ENCODE data around the gene METTL2B.
"Not testable (repeated sequence)": the region's sequence is repeated elsewhere in the genome, so short reads cannot be mapped to it uniquely, and the experiment has no call there.

METTL2B gene

DNA sequence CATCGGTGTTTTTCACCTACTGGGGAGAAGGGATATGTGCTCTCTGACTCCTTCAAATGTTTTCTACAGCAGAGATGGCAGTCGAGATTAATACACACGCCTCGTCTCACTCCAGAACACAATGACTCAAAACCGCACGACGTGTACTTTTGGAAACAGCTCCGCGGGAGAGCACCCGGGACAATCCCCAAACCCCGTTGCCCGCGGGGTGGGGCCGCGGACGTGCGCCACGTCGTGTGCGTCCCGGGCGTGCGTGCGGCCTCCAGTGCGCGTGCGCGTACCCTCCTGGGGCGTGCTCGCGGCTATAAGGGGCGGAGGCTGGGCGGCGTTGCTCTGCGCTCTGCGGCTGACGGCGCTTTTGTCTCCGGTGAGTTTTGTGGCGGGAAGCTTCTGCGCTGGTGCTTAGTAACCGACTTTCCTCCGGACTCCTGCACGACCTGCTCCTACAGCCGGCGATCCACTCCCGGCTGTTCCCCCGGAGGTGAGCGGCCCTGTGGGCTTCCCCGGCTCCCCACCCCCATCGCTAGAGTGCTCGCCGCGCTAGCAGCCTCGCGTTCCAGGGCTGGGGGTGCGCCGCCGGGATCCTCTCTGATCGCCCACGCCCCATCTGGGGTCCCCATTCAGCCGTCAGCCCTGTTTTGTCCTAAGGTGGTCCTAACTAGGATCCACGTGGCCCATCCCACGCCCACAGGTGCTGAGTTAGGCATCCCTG, 20.8 kb upstream of the METTL2B start, which contains the start of gene HILPDA:
HILPDA (plus strand) TSS at position 336 of the 712 bp plus-strand sequence. CDS start 1,391 bp downstream, outside the sequence.
- DNase-seq = peak; percentile 92

DNA sequence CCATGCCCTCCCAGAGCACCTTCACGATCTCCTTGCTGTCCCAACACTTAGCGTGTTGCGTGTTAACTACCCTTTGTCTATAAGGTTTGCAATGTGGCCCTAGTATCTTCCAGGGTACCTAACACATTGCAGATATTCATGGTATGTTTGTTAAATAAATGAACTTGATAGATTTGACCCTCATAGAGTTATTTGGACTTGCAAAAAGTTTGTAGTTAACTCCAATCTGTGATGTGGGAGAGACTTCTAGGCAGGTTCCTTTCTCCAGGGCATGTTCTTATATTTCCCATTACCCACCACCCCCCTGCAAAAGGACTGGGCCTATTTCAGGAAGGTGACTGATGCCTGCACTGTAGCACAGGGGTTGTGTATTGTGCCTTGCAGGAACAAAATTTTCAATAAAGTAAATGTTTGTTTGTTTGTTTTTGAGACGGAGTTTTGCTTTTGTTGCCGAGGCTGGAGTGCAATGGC, 20.3 kb upstream of the METTL2B start:
- no peak for DNase-seq

DNA sequence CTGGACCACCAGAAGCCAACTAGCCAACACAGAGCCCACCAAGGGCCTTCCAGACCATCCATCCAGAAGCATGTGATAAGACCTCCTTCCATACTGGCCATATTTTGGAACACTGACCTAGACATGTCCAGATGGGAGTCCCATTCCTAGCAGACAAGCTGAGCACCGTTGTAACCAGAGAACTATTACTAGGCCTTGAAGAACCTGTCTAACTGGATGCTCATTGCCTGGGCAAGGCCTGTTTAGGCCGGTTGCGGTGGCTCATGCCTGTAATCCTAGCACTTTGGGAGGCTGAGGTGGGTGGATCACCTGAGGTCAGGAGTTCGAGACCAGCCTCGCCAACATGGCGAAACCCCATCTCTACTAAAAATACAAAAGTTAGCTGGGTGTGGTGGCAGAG, 19.2 kb upstream of the METTL2B start:
- not testable (repeated sequence) for DNase-seq

DNA sequence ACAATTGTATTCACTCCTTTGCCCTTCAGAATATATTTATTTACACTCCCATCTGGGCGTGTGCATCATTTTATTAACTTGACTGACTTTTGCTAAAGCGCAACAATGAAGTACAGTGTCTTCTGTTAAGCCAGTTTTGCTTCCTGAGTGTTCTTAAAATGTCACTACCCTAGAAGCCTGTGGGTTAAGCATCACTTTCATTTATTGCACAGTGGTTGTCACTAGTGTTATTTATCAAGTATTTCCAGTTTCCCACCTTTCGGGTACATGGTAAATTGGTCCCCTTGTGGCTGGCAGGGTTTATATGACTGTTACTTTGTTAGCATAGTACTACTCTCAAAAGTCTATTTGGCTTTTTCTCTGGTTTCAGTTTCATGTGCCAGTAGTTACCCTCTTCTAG, 17.6 kb upstream of the METTL2B start:
- DNase-seq = no peak

DNA sequence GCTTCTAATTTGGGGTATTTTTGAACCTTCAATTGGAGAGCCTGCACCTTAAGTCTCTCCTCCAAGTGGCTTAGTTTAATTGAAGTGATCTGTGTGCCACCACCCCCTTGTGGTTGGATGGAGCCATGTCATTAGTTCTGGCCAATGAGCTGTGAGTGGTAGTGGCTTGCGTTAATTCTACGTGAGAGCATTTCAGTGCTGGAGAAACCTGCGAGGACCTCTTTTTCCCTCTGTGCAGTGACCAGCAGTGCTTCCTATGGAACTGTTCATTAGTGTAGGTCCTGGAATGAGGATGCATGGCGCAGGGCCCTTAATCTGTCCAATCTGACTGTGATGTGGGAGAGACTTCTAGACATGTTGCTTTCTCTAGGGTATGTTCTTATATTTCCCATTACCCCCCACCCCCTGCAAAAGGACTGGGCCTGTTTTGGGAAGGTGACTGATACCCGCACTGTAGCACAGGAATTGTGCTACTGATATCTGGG, 17.1 kb upstream of the METTL2B start:
- DNase-seq = peak; percentile 22

DNA sequence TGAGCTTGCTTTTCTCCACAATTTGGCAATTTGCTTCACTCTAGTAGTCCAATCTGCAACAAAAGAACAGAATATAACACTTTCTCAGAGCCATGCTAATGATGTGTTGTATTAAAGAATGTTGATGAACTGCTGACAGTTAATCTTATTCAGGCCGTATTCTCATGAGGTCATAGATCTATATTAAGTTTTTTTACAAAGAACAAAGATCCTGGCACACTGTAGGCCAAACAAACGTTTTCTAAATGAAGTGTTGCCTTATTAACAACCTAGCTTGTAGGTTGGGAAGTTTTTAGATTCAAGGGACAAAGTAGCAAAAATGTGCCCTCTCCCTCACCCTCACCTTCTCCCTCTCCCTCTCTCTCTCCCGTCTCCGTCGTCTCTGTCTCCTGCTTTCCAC, 14.1 kb upstream of the METTL2B start:
- DNase-seq = no peak

DNA sequence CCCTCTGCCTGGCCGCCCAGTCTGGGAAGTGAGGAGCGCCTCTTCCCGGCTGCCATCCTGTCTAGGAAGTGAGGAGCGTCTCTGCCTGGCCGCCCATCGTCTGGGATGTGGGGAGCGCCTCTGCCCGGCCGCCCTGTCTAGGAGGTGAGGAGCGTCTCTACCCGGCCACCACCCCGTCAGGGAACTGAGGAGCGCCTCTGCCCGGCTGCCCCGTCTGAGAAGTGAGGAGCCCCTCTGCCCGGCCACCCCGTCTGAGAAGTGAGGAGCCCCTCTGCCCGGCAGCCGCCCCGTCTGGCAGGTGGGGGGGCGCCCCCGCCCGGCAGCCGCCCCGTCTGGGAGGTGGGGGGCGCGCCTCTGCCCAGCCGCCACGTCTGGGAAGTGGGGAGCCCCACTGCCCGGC, 13.2 kb upstream of the METTL2B start:
- not testable (repeated sequence) for DNase-seq

DNA sequence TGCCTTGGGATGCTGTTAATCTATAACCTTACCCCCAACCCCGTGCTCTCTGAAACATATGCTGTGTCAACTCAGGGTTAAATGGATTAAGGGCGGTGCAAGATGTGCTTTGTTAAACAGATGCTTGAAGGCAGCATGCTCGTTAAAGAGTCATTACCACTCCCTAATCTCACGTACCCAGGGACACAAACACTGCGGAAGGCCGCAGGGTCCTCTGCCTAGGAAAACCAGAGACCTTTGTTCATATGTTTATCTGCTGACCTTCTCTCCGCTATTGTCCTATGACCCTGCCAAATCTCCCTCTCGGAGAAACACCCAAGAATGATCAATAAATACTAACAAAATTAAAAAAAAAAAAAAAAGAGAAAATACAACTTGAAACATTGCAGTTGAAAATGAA, 12.6 kb upstream of the METTL2B start:
- not testable (repeated sequence) for DNase-seq

DNA sequence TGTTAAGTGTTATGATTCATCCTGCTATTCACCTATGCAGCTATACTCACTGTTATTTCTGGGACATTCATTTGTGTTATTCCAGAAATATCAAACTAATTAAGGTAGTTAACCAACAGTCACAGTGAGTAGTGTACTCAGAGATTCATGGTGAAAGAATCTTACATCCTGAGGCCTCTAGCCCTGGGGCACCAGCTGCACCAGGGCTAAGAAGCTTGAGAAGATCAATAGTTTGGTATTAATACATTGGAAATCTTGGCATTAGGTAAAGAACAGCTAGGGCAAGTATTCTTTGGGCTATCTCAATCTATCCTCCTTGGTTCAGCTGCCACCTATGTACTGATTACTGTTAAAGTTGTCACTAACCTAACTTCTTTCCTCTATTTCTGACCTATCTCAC, 9.7 kb upstream of the METTL2B start:
- DNase-seq = not testable (repeated sequence)

DNA sequence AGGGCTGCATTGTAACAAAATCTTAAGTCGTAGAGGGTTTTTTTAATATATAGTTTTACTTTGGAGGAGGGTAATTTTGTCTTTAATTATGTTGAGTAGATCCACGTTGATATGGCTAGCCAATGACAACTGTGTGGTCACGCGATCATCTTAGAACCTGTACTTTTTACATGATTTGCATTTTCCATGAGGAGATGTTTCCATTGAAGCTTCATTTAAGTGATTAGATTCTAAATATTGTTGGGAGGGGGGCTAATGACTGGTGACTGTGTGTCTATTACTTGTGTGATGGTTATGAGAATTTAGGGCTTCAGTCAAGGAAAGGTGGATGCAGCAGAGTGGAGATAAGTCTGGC, 765 bp downstream of the METTL2B start:
- not testable (repeated sequence) for DNase-seq

DNA sequence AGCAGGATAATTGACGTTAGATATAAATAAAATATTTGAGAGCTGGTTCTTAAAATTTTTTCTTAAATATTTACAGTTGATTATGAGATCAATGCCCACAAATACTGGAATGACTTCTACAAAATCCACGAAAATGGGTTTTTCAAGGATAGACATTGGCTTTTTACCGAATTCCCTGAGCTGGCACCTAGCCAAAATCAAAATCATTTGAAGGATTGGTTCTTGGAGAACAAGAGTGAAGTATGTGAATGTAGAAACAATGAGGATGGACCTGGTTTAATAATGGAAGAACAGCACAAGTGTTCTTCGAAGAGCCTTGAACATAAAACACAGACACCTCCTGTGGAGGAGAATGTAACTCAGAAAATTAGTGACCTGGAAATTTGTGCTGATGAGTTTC, 2.5 kb downstream of the METTL2B start:
- not testable (repeated sequence) for DNase-seq

DNA sequence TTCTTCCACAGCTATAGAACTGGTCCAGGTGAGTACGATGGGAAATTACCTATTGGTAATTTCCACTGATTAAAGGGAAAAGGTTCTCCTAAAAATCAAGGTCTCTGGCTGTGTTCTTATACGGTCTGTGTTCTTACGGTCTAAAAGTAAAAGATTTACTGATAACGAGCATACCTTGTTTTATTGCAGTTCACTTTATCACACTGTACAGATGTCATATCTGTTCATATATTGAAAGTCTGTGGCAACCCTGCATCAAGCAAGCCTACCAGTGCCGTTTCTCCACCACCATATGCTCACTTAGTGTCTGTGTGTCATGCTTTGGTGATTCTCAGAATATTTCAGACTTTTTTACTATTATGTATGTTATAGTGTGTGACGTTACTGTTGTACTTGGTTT, 11.6 kb downstream of the METTL2B start:
- not testable (repeated sequence) for DNase-seq

DNA sequence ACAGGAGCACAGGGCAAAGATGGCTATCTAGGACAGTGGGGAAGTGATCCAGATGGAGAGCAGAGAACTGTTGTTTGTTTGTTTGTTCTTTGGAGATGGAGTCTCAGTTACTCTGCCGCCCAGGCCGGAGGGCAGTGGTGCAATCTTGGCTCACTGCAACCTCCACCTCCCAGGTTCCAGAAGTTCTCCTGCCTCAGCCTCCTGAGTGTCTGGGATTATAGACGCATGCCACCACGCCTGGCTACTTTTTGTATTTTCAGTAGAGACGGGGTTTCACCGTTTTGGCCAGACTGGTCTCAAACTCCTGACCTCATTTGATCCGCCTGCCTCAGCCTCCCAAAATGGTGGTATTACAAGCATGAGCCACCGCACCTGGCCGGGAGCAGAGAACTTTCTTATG, 20.9 kb downstream of the METTL2B start:
- no peak for DNase-seq

DNA sequence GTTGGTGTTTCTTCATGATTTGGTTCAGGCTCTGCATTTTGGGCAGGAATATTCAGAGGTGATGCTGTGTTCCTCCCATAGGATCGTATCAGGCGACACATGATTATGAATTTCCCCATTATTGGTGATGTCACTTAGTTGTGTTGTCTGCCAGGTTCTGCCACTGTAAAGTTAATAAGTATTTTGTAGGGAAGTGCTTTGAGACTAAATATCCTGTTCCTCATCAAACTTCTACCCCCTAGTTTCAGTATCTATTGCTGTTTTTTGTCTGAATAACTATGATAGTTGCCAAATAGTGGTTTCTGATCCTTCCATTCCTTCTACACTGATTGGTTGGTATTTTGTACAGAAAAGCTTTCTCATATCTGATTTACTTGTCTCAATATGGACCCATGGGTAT, 28.9 kb downstream of the METTL2B start:
- DNase-seq = not testable (repeated sequence)

DNA sequence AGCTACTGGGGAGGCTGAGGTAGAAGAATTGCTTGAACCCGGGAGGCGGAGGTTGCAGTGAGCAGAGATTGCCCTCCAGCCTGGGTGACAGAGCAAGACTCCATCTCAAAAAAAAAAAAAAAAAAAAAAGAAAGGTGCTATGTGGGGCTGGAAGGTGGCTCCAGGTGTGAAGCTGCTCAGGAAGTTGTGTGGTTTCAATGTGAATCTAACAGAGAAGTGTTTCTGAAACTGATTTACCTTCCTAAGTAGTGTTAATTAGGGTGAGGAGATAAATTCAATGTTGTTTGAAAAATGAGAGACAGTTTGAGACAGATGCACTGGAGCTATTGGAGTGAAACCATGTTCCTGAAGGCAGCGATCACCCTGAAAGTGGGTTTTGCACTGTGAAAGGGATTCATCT, 30.3 kb downstream of the METTL2B start:
- not testable (repeated sequence) for DNase-seq

DNA sequence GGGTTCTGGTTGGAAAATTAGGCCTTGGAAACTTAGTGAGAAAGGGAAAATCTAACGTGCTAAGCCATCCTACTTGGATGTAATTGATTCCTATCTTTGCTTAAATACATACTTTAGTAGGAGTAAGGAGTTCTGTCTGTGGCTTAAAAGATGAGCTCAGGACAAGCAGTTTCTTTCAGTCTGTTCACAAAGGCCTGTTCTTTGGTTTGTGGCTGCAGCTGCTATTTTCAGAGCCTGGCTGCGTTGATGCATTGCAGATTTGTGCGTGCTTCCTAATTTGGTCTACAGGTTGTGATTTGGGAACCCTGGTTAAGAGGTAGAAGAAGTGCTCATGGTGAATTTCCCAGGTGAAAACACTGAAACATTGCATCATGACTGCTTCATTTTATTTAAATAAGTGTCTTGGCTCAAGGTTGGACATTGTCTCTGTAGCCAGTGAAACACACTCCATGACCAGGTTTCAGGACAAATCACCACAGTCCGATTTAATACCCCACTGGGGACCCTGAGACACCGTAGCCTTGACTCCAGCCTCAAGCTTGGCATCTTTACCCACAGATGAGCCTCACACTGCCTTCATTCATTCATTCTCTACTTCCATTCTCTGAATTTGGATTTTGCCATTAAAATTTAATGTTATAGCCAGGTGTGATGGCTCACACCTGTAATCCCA, 30.9 kb downstream of the METTL2B start:
- not testable (repeated sequence) for DNase-seq

DNA sequence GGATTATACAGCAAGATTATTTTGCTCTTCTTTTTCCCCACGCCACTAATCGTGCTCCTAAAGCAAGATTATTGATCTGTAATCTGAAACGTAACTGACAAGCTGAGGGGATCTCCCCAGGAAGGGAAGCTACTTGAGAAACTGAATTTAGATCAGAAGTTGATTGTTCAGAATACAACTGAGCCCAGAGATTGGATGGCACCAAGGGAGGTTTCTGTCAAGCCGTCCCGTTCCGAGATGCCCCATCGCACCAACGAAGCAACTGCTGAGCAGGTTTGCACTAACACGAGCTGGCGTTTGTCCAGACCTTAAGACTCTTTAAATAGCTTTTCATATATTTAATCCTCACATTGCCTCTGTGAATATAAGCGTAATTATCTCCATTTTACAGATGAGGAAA, 35.1 kb downstream of the METTL2B start:
- not testable (repeated sequence) for DNase-seq

DNA sequence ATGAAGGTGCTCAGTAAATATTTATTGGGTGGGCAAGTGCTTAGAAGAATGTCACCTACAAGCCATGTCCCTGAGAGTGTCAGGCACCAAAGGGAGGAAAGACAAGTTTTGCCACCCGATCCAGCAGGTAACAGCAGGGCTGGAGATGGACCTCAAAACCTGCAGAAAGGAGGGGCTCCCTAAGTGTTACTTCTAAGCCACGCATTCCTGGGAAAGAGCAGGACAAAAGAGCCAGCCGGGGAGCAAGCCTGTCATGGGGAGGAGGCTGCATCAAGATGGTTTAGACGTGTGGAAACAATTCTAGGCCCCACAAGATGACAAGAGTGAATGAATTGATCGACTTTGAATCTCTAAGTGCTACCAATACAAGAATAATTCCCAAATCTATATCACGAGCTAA, 38.7 kb downstream of the METTL2B start:
- not testable (repeated sequence) for DNase-seq

DNA sequence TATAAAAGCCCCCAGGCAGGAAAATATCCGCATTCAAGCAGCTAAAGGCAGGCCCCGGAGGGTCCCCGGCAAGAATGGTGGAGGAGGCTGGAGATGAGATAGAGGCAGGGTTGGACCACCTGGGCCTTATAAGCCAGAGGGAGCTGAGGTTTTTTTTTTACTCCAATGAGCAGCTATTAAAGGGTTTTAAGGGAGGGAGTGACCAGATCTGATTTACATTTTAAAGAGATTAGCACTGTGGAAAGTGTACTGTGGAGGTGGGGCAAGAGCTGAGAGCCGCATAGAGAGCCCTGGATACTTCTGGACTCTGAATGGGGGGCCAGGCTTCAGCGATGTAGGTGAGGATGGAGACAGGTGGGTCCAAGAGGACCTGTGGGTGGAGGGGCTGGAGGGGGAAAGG, 40.5 kb downstream of the METTL2B start:
- not testable (repeated sequence) for DNase-seq

DNA sequence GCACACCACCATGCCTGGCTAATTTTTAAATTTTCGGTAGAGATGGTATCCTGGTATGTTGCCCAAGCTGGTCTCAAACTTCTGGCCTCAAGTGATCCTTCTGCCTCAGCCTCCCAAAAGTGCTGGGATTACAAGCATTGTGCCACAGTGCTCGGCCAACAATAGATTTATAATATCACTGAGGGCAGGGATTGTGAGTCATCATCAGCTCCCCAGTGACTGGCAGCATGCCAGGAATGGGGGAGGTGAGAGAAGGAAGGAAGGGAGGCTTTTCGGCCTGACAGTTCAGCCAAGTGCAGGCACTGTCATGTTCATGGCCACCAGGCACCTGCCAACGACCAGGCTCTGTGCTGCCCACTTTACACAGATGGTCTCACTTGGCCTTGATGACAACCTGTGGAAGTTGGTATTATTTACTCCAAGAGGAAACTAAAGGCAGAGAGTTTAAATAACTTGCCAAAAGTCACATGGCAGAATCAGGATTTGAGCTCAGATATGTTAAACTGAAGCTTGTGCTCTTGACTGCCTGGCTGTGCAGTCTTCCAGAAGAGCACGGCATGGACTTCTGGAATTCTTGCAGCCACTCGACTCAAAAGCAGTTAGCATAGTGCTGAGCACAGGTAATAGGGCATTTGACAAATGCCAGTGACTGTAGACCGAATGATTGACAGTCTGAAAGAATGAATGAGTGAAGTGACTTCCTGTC, 46.8 kb downstream of the METTL2B start:
- peak; percentile 24 for DNase-seq

DNA sequence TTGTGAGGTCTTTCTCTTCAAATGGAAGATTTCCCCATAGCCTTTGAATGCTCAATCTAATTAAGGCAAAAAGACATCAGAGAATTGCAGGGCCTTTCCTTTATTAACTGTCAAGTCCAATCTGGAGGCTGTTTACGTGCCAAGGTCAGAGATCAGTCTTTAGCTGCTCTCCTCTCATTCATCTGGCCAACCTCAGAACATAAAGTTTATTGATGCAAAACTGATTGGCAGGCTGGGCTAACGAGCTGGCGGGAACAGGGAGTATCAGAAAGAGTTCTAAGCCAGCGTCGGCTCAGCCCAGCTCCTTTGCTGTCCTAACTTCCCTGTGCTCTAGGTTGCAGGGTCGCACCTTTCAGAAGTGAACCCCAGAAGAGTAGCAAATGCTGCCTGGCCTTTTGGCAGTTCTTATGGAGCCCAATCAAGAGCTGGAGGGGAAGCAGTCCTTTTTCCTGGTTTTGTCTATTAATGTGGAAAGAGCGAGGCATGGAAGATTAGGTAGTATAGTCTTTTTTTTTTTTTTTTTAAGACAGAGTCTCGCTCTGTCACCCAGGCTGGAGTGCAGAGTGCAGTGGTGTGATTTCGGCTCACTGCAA, 47.5 kb downstream of the METTL2B start:
- DNase-seq = not testable (repeated sequence)

DNA sequence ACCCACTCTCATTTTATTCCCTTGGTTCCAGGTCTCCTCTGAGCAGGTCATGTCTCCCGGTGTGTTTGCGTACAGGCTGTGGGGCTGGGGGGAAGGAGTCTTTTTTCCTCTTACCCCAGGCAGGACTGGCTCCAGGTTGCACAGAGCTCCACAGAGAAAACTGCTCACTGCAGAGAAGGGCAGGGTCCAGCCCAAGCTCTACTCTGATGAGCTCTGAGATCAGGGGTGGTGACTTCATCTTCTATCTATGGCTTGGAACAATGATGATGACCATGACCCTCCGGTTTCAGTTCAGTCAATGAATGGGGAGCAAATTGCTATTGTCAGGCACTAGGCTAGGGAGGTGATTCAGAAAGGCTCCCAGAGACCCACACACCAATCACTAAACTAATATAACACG, 49.0 kb downstream of the METTL2B start:
- not testable (repeated sequence) for DNase-seq

DNA sequence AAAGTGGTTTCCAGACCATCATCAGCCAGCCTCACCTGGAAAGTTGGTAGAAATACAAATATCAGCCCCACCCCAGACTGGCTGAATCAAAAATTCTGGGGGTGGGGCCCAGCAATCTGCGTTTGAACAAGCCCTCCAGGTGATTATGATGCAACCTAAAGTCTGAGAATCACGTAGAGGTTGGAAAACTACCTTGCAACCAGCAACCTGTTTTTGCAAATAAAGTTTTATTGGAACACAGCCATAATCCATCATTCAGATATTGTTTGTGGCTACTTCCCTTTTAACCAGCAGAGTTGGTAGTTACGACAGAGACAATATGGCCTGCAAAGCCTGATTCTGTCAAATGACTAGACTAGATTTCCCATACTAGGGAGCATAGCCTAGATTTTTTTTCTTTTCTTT, 49.5 kb downstream of the METTL2B start:
- DNase-seq = not testable (repeated sequence)

All from NCI-H2107 (cell line).